Hematopoietic multipotent progenitor cell treated with erythropoietin and hydrocortisone succinate and interleukin-3 and kit ligand, for 15 days (in vitro differentiated cells): Measurements from ENCODE around the gene WSB2.
"Not testable (repeated sequence)": the region's sequence is repeated elsewhere in the genome, so short reads cannot be mapped to it uniquely, and the experiment has no call there.

Experiments used
- DNase-seq: peaks from one replicate; pipeline ENCODE4 v3.0.0-alpha.2; 2015; ENCODE audit warnings: low spot score

Gene WSB2

DNA sequence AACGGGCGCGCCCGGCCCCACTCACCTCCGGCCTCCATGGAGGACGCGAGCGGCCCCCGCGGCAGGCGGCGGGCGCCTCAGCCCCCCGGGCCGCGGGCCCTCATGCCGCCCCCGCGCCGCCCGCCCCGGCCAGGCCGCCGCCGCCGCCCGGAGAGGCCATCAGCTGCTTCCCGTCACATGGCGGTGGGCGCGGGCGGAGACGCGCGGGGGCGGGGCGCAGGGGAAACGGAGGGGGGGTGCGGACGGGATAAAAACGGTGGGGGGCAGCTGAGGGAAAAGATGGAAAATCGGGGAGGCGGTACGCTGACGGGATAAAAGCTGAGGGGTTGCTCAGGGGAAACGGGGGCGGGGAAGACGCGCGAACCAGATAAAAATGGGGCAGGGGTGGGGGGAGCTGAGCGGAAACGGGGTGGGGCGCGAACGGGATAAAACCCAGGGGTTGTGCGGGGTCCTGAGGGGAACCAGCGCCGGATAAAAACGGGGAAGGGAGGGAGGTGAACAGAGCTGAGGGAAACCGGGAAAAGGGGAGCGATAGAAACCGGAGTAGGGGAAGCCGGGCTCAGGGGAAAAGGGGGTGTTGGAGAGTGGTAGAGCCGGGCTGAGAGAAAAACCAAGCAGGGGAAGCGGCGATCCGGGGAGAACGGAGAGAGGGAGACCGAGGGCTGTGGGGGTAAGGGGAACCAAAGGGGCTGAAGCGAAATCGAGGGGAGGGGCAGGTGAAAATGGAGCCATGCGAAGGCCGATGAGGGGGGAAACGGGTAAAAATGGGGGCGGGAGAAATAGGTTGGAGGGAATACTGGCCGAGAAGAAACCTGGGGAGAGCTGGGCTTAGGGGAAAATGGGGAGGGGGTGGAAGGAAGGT, at the start of gene WSB2:
Gene WSB2, minus strand, starts transcription at position 169 of the 862 bp plus-strand sequence. Its CDS starts 131 bp downstream, at position 38.
- peak; percentile 38 for DNase-seq

- no peak for DNase-seq
Observed at GRCh38 chr12:118109088-118109487, 48.1 kb upstream of the WSB2 start.

DNA sequence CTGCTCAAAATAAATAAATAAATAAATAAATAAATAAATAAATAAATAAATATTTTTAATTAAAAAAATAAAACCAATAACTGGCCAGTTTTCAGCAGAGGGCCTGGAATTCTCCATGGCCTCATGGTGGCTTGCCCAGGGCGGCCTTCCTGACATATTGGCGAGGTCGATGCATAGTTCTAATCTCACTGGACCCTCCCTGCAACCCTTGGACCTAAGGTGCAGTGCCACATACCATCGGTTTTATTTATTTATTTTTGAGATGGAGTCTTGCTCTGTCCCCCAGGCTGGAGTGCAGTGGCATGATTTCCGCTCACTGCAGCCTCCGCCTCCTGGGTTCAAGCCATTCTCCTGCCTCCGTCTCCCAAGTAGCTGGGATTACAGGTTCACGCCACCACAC, 46.7 kb upstream of the WSB2 start:
- no peak for DNase-seq

DNA sequence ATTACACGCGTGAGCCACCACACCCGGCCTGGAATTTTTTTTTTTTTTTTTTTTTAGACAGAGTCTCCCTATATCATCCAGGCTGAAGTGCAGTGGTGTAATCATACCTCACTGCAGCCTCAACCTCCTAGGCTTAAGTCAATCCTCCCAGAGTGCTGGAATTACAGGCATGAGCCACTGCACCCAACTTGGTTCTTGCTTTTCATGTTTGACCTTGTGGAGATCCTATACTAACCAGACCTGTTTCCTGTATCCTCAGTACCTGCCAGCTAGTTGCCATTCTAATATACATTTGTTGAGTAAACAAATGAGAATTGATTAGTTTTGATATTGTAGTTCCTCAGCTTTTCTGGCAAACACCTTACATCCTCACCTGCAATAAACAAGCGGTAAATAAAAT, 46.0 kb upstream of the WSB2 start:
- no peak for DNase-seq

- no peak for DNase-seq
Observed at GRCh38 chr12:118103601-118104382, 42.8 kb upstream of the WSB2 start, which contains the start of gene VSIG10. TSS of gene VSIG10 (minus strand) at chr12:118104011. CDS start at chr12:118103671, 340 bp downstream.

DNA sequence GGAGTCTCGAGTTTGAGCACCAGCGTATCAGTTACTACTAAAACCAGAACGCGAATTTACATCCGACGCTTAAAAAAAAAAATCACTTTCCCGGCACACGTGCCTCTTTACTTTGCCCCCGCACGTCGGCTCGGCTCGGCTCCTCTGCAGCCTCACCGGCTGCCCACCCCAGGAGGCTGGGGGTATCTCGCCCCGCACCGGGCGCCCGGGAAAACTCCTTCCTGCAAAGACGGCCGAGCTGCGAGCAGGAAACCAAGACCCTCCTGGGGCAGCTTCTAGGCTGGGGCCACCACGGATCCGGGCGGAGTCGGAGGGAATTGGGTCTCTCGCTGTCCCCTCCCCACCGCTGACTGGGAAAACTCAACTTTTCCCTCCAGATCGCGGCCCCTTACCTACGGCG, 42.2 kb upstream of the WSB2 start:
- DNase-seq = no peak

GRCh38 chr12:118102609-118103008, 41.6 kb upstream of the WSB2 start:
- DNase-seq = no peak

- DNase-seq = no peak
Observed at GRCh38 chr12:118102070-118102469, 41.1 kb upstream of the WSB2 start.

DNA sequence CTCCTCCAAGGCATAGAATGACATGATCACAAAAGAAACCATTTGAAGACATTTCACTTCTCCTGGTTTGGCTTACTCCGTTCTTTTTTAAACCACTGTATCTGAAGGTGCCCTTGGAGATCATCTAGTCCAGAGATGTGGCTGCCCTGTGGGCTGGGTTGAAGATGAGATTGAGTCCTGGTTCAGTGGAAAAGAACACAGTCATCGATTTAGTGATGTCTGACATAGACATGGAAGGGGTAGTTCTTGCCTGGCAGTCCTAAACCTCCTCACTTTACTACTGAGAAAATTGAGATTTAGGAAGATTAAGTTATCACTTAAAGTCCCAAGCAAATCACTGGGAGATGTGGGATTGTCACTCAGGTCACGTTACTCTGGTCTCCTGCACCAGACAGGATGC, 40.1 kb upstream of the WSB2 start:
- DNase-seq = no peak

DNA sequence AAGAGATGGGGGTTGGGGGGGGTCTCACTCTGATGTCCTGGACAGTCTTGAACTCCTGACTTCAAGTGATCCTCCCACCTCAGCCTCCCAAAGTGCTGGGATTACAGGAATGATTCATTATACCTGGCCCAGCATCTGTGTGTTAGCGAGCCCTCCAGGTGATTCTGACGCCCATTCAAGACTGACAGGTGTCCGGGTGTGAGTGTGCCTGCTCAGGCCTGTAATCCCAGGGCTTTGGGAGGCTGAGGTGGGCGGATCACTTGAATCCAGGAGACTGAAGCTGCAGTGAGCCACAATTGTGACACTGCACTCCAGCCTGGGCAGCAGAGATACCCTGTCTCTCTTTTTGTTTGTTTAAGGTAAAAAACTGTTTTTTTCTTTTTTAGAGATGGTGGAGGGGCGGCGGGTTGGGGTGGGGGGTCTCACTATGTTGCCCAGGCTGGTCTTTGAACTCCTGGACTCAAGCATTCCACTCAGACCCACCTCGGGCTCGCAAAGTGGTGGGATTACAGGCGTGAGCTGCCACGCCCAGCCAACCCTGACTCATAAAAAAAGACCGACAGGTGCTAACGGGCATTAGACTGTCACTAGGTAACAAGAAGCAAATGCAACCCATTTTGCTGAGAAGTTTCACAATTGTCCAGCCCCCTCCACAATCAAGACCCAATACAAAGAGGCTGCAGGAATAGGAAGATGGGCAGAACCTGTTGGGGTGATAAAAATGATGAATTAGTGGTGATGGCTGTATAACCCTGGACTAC, 38.1 kb upstream of the WSB2 start:
- no peak for DNase-seq

- no peak for DNase-seq
Observed at GRCh38 chr12:118098401-118098800, 37.4 kb upstream of the WSB2 start.

DNA sequence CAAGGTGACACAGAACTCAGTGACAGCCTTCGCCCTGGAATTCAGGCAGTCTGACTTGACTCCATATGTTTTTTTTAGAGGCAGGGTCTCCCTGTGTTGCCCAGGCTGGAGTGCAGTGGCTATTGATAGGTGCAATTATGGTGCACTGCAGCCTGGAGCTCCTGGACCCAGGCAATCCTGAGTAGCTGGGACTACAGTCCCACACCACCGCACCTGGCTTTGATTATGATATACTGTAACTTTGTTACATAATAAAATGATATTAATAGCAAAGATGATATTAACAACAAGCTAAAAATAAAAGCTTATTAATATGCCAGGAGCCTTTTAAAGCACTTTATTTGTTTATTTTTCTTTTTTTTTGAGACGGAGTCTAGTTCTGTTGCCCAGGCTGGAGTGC, 33.1 kb upstream of the WSB2 start:
- DNase-seq = no peak

DNA sequence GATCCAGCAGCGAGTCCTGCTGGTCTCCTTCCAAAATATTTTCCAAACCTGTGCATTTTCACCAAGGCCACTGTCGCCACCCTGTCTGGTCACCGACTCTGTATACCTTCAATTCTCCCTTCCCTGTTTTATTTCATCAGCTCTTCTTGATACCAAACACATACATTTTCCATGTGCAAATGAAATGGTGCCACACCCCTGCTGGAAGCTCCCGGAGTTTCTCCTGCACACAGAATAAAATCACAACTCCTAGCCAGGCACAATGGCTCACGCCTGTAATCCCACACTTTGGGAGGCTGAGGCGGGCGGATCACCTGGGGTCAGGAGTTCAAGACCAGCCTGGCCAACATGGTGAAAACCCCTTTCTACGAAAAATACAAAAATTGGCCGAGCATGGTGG, 28.8 kb upstream of the WSB2 start:
- no peak for DNase-seq

DNA sequence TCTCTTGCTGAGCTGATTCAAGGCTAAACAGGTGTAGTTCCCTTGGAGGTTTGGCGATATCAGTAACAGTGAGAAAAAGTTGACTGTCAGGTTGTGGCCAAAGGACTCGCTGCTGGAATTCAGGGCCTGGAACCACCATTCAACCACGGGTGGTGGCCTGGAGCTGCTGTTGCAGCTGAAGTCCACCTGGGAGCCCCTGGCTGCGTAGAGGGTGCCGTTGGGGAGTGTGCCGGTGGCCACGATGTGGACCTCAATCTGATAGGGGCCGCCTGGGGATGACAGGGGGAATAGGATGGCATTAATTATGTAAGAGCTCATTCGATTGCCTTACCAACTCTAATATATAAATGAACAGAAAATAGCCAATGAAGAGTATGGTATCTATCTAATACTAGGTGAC, 21.2 kb upstream of the WSB2 start:
- no peak for DNase-seq

GRCh38 chr12:118081521-118081920, 20.5 kb upstream of the WSB2 start:
- DNase-seq = not testable (repeated sequence)

GRCh38 chr12:118073768-118074167, 12.8 kb upstream of the WSB2 start:
- DNase-seq = no peak

- DNase-seq = no peak
Observed at GRCh38 chr12:118070650-118071049, 9.7 kb upstream of the WSB2 start.

GRCh38 chr12:118068445-118068844, 7.5 kb upstream of the WSB2 start:
- no peak for DNase-seq

GRCh38 chr12:118065380-118065779, 4.4 kb upstream of the WSB2 start:
- DNase-seq = no peak

DNA sequence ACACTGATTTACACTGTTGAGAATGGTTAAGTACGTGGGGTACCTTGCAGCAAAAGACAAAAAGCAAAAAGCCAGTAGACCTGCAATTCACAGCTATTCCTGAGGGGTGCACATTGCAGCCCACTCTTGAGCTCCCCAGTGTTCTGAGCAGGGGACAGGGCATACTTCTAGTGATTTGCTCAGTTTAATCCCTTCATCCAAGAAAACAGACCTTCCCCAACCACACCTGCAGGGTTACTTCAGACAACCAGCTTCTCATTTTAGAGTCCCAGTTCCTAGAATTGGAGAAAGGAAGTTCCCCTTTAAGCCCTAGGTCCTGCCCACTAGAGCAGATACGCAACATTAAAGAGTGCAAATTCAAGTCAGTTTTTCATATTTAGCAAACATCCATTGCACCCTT, 3.6 kb upstream of the WSB2 start:
- DNase-seq = no peak

DNA sequence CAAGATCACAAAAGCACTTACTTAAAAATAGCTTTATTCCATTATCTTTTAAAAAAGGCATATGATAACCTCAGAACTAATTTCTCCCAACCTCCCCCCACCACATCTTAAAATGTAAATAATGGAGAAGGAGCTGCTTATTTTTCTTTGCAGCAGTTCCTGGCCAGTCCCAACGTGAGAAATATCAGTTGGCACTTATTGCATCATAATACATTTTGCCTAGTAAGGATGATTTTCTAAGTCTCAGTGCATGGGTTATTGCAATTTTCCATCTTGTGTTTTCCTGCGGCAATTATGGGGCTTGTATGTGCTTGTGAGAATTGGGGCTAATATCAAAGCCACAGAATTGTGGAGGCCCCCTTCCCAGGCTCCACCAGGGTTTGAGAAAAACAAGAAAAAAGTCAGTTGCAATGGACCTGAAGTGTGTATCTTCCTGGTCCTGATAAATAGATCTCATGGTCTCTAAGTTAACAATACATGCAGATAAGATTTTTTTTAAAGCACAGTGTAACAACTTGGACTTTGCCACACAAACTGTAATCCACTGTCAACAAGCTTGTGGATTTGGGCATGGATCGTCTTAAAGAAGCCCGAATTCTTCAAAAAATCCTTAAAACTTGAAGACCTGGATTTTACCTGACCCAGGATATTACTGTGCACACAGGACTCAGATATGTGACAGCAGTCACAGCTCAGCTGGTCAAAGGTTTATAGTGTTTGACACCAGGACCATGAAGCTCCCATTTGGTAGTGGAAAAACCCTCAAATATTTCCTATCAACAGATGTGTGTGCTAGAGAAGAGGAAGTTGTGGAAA, 2.8 kb upstream of the WSB2 start:
- DNase-seq = peak; percentile 9
